ENCODE measurements around the gene SLC25A24.

DNA sequence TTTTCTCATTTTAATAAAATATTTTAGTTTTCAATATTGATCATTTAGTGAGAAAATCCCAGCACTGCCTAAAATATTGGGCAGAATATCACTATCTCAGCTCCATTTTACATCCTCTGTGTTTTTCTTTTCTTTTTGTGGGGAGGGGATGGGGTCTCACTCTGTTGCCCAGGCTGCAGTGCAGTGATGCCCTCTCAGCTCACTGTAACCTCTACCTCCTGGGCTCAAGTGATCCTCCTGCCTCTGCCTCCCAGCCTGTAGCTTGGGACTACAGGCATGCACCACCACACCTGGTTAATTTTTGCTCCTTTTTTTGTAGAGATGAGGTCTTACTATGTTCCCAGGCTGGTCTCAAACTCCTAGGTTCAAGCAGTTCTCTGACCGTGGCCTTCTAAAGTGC, 76.1 kb downstream of the SLC25A24 start:
- TF ChIP-seq, protein P1, sequence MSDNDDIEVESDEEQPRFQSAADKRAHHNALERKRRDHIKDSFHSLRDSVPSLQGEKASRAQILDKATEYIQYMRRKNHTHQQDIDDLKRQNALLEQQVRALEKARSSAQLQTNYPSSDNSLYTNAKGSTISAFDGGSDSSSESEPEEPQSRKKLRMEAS (IDR thresholded peaks at IDR 0.05) = no peak
- TF ChIP-seq ZFX (CRISPR knock-in tag; IDR thresholded peaks at IDR 0.05; ENCODE audit: low read depth) = no peak
- TF ChIP-seq MZF1 (CRISPR knock-in tag; IDR thresholded peaks at IDR 0.05; ENCODE audit: borderline replicate concordance) = no peak
- TF ChIP-seq SMAD1 (CRISPR knock-in tag; IDR thresholded peaks at IDR 0.05; ENCODE audit: borderline replicate concordance, low read depth) = no peak

All from HepG2 (cell line).